ENCODE data around the gene PCDHB13.
"Not testable (repeated sequence)": the region's sequence is repeated elsewhere in the genome, so short reads cannot be mapped to it uniquely, and the experiment has no call there.

Gene PCDHB13

DNA sequence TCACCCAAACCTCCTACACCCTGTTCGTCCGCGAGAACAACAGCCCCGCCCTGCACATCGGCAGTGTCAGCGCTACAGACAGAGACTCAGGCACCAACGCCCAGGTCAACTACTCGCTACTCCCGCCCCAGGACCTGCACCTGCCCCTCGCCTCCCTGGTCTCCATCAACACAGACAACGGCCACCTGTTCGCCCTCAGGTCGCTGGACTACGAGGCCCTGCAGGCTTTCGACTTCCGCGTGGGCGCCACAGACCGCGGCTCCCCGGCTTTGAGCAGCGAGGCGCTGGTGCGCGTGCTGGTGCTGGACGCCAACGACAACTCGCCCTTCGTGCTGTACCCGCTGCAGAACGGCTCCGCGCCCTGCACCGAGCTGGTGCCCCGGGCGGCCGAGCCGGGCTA lies 12.6 kb upstream of the PCDHB13 start:
- not testable (repeated sequence) for FAIRE-seq; DNase-seq (ENCODE audit: extremely low spot score, insufficient read length, low read depth)

- not testable (repeated sequence) for FAIRE-seq; DNase-seq (ENCODE audit: extremely low spot score, insufficient read length, low read depth)
Measured at GRCh38 chr5:141201646-141202045, 12.1 kb upstream of the PCDHB13 start.

DNA sequence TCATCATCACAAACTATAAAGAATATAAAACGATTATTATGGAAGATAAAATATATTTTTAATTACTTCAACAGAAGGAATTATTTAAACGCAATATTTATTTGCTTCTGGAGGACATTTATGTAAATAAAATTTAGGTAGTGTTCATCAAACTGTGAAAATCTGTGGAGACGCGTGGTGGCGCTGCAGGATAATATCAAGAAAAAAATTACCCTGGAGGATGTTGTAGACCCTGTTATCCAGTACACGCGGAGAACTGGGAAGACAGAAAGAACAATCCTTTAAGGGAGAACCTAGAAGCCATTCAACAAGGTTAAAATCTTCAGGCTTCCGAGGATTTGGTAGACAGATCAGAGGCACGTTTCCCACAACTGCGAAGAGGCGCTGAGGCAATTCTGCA lies 5.2 kb upstream of the PCDHB13 start, which contains the start of gene PCDHB12:
TSS of gene PCDHB12 (plus strand) at position 242 of the 400 bp plus-strand sequence. CDS start 189 bp downstream, outside the sequence.
- FAIRE-seq (no peak), DNase-seq (ENCODE audit: extremely low spot score, insufficient read length, low read depth) (no peak)

GRCh38 chr5:141210281-141210680 lies 3.4 kb upstream of the PCDHB13 start:
- not testable (repeated sequence) for FAIRE-seq; DNase-seq (ENCODE audit: extremely low spot score, insufficient read length, low read depth)

DNA sequence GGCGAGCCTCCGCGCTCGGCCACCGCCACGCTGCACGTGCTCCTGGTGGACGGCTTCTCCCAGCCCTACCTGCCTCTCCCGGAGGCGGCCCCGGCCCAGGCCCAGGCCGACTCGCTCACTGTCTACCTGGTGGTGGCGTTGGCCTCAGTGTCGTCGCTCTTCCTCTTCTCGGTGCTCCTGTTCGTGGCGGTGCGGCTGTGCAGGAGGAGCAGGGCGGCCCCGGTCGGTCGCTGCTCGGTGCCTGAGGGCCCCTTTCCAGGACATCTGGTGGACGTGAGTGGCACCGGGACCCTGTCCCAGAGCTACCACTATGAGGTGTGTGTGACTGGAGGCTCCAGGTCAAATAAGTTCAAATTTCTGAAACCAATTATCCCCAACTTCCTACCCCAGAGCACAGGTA lies 2.9 kb upstream of the PCDHB13 start:
- DNase-seq (ENCODE audit: extremely low spot score, insufficient read length, low read depth); FAIRE-seq: not testable (repeated sequence)

DNA sequence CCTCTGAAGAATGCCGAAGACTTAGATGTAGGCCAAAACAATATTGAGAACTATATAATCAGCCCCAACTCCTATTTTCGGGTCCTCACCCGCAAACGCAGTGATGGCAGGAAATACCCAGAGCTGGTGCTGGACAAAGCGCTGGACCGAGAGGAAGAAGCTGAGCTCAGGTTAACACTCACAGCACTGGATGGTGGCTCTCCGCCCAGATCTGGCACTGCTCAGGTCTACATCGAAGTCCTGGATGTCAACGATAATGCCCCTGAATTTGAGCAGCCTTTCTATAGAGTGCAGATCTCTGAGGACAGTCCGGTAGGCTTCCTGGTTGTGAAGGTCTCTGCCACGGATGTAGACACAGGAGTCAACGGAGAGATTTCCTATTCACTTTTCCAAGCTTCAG lies 864 bp downstream of the PCDHB13 start:
- DNase-seq (ENCODE audit: extremely low spot score, insufficient read length, low read depth); FAIRE-seq: not testable (repeated sequence)

DNA sequence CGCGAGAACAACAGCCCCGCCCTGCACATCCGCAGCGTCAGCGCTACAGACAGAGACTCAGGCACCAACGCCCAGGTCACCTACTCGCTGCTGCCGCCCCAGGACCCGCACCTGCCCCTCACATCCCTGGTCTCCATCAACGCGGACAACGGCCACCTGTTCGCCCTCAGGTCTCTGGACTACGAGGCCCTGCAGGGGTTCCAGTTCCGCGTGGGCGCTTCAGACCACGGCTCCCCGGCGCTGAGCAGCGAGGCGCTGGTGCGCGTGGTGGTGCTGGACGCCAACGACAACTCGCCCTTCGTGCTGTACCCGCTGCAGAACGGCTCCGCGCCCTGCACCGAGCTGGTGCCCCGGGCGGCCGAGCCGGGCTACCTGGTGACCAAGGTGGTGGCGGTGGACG lies 1.8 kb downstream of the PCDHB13 start:
- not testable (repeated sequence) for FAIRE-seq; DNase-seq (ENCODE audit: extremely low spot score, insufficient read length, low read depth)

GRCh38 chr5:141216035-141216434 lies 2.3 kb downstream of the PCDHB13 start:
- not testable (repeated sequence) for FAIRE-seq; DNase-seq (ENCODE audit: extremely low spot score, insufficient read length, low read depth)

DNA sequence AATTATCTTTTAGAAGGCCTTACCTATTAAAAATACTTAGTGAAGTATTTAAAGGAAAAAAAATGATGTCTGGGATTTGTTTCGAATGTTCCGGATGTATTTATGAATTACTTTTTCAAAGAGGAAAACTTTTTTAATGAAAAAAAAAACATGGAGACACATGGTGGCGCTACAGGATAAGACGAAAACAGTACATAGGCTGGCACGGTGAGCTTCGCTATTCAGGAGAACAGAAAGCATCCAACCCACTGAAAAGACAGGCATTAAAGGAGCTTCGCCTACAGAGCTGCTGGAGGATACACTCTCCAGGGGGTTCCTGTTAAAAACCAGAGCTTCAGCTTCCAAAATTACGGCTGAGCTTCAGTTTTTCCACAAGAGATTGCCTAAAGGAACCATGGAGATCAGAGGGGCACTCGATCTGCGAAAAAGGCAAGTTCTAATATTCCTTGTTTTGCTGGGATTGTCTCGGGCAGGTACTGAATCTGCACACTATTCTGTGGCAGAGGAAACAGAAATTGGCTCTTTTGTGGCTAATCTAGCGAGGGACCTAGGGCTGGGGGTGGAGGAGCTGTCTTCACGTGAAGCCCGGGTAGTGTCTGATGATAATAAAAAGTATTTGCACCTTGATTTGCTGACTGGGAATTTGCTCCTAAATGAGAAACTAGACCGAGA lies 9.5 kb downstream of the PCDHB13 start, which contains the start of gene PCDHB14:
TSS of gene PCDHB14 (plus strand) at position 232 of the 672 bp plus-strand sequence. CDS start at position 395, 163 bp downstream.
- FAIRE-seq (no peak), DNase-seq (ENCODE audit: extremely low spot score, insufficient read length, low read depth) (no peak)

DNA sequence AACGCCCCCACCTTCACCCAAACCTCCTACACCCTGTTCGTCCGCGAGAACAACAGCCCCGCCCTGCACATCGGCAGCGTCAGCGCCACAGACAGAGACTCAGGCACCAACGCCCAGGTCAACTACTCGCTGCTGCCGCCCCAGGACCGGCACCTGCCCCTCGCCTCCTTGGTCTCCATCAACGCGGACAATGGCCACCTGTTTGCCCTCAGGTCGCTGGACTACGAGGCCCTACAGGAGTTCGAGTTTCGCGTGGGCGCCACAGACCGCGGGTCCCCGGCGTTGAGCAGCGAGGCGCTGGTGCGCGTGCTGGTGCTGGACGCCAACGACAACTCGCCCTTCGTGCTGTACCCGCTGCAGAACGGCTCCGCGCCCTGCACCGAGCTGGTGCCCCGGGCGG lies 11.1 kb downstream of the PCDHB13 start:
- FAIRE-seq; DNase-seq (ENCODE audit: extremely low spot score, insufficient read length, low read depth): not testable (repeated sequence)

GRCh38 chr5:141225421-141225820 lies 11.7 kb downstream of the PCDHB13 start:
- FAIRE-seq; DNase-seq (ENCODE audit: extremely low spot score, insufficient read length, low read depth): not testable (repeated sequence)

DNA sequence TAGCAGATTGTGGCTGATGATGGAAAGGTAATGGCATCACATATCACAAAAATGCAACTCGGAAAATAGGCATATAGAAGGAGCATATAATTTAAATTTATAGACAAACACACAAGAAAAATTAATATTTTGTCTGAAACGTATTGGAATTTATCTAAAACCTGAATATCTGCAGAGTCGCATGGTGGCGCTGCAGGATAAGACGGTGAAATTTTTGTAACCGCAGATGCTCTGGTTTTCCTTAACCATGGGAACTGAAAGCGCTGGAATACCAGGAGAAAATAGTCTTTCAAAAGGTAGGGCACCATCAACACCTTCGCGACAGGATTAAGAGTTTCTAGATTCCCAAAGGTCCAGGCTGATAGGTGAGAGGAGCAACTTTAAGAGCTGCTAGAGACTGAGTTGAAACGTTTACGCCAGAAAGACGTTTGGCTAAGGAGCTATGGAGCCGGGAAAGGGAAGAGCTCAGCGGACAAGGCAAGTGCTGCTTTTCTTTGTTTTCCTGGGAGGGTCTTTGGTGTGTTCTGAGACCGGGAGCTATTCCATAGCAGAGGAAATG lies 20.5 kb downstream of the PCDHB13 start:
- DNase-seq (ENCODE audit: extremely low spot score, insufficient read length, low read depth), result no peak
- no peak for FAIRE-seq

GRCh38 chr5:141235922-141236321 lies 22.2 kb downstream of the PCDHB13 start:
- DNase-seq (ENCODE audit: extremely low spot score, insufficient read length, low read depth); FAIRE-seq: not testable (repeated sequence)

GRCh38 chr5:141236516-141237313 lies 23.0 kb downstream of the PCDHB13 start:
- no peak for FAIRE-seq
- DNase-seq (ENCODE audit: extremely low spot score, insufficient read length, low read depth), result no peak

- DNase-seq (ENCODE audit: extremely low spot score, insufficient read length, low read depth), result no peak
- FAIRE-seq, result no peak
Measured at GRCh38 chr5:141241496-141241895, 27.8 kb downstream of the PCDHB13 start.

GRCh38 chr5:141245250-141245717 lies 31.6 kb downstream of the PCDHB13 start, which contains the start of gene PCDHB15:
Gene PCDHB15, plus strand, starts transcription at chr5:141245395. Its CDS starts 184 bp downstream, at chr5:141245579.
- DNase-seq (ENCODE audit: extremely low spot score, insufficient read length, low read depth) (no peak), FAIRE-seq (no peak)

GRCh38 chr5:141246971-141247370 lies 33.3 kb downstream of the PCDHB13 start:
- FAIRE-seq, result not testable (repeated sequence)

DNA sequence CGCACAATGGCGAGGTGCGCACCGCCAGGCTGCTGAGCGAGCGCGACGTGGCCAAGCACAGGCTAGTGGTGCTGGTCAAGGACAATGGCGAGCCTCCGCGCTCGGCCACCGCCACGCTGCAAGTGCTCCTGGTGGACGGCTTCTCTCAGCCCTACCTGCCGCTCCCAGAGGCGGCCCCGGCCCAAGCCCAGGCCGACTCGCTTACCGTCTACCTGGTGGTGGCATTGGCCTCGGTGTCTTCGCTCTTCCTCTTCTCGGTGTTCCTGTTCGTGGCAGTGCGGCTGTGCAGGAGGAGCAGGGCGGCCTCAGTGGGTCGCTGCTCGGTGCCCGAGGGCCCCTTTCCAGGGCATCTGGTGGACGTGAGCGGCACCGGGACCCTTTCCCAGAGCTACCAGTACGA lies 33.7 kb downstream of the PCDHB13 start:
- not testable (repeated sequence) for DNase-seq (ENCODE audit: extremely low spot score, insufficient read length, low read depth); FAIRE-seq

More at GRCh38 chr5:141246971-141247370, 33.3 kb downstream of the PCDHB13 start:
- not testable (repeated sequence) for DNase-seq (ENCODE audit: extremely low spot score, insufficient read length, low read depth)

GRCh38 chr5:141250576-141250975 lies 36.9 kb downstream of the PCDHB13 start:
- no peak for DNase-seq (ENCODE audit: extremely low spot score, insufficient read length, low read depth)
- no peak for FAIRE-seq

DNA sequence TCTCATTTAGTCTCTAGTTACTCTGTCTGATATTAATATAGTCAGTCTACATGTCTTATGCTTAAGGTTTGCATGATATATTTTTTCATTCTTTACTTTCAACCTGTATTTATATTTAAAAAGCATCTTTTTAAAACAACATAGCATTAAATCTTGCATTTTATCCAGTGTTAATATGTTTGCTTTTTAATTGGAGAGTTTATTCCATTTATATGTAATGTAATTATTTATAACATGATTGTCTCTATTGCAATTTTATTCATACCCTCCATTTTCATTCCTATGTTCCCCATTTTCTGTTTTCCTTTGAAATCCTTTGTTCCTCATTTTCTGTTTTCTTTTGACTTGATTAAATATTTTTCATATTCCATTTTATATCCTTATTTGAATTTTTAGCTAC lies 44.7 kb downstream of the PCDHB13 start:
- DNase-seq (ENCODE audit: extremely low spot score, insufficient read length, low read depth) (no peak), FAIRE-seq (no peak)
